Neural progenitor cell (in vitro differentiated cells): ENCODE data around the gene PCGF1. TPM values are rescaled to one million over a fixed set of nuclear protein-coding genes. Genes with fewer than 3 reads are reported as not detected.

Source experiments
- DNase-seq: peaks from one replicate; pipeline ENCODE4 v3.0.0-alpha.2; 2016; ENCODE audit warnings: low spot score
- H2AFZ ChIP-seq: fragments of 200-600 bp; sonication (generic); replicated peaks from 2 replicates; pipeline ENCODE4 v1.6.1; 2016; ENCODE audit warnings: antibody characterized with exemption
- H3F3A ChIP-seq: fragments of 200-600 bp; sonication (generic); 2 replicates; pipeline ENCODE4 v1.6.1; 2016; ENCODE audit warnings: antibody characterized with exemption, low read depth
- H3K27ac ChIP-seq: fragments of 200-600 bp; sonication (generic); 2 replicates; pipeline ENCODE4 v1.5.1; 2016; ENCODE audit warnings: mild to moderate bottlenecking
- H3K27me3 ChIP-seq: fragments of 200-600 bp; sonication (generic); 2 replicates; pipeline ENCODE4 v1.6.1; 2016; ENCODE audit warnings: mild to moderate bottlenecking, moderate library complexity
- H3K36me3 ChIP-seq: fragments of 200-600 bp; sonication (generic); 2 replicates; pipeline ENCODE4 v1.5.1; 2016
- H3K4me1 ChIP-seq: fragments of 200-600 bp; sonication (generic); 2 replicates; pipeline ENCODE4 v1.6.1; 2016; ENCODE audit warnings: mixed run types
- H3K4me2 ChIP-seq: fragments of 200-600 bp; sonication (generic); 2 replicates; pipeline ENCODE4 v1.6.1; 2016
- H3K4me3 ChIP-seq: fragments of 200-600 bp; sonication (generic); 2 replicates; pipeline ENCODE4 v1.5.1; 2016
- H3K79me2 ChIP-seq: fragments of 200-600 bp; sonication (generic); 2 replicates; pipeline ENCODE4 v1.6.1; 2016; ENCODE audit warnings: low read depth
- H3K9ac ChIP-seq: fragments of 200-600 bp; sonication (generic); 2 replicates; pipeline ENCODE4 v1.6.1; 2016
- H3K9me3 ChIP-seq: fragments of 200-600 bp; sonication (generic); 2 replicates; pipeline ENCODE4 v1.5.1; 2016; ENCODE audit warnings: low read depth
- H4K20me1 ChIP-seq: fragments of 200-600 bp; sonication (generic); 2 replicates; pipeline ENCODE4 v1.6.1; 2016; ENCODE audit warnings: low read depth
- H3K27ac Mint-ChIP-seq: 3 replicates; pipeline ENCODE4 v1.8.0; 2021; ENCODE audit warnings: mixed read lengths
- H3K27me3 Mint-ChIP-seq: 2 replicates; pipeline ENCODE4 v1.8.0; 2022; ENCODE audit warnings: low read depth, mild to moderate bottlenecking, inconsistent platforms, moderate library complexity, mixed read lengths; ENCODE audit not compliant: insufficient read depth
- H3K36me3 Mint-ChIP-seq: 3 replicates; pipeline ENCODE4 v1.8.0; 2021; ENCODE audit warnings: mixed read lengths
- H3K4me1 Mint-ChIP-seq: 3 replicates; pipeline ENCODE4 v1.8.0; 2021; ENCODE audit warnings: mixed read lengths
- H3K4me3 Mint-ChIP-seq: 3 replicates; pipeline ENCODE4 v1.8.0; 2021; ENCODE audit warnings: mild to moderate bottlenecking, moderate library complexity, mixed read lengths
- H3K9me3 Mint-ChIP-seq: 3 replicates; pipeline ENCODE4 v1.8.0; 2020; ENCODE audit warnings: mixed read lengths
- CTCF ChIP-seq: fragments of 200-600 bp; sonication (generic); IDR thresholded peaks from 2 replicates; pipeline ENCODE4 v1.5.1; 2017; ENCODE audit warnings: antibody characterized with exemption, mild to moderate bottlenecking
- EZH2 ChIP-seq: fragments of 200-600 bp; sonication (generic); IDR thresholded peaks from 2 replicates; pipeline ENCODE4 v1.6.1; 2017; ENCODE audit warnings: antibody characterized with exemption, mild to moderate bottlenecking, moderate library complexity
- EZH2phosphoT487 ChIP-seq: fragments of 200-600 bp; sonication (generic); IDR thresholded peaks from 2 replicates; pipeline ENCODE4 v1.6.1; 2017; ENCODE audit warnings: antibody characterized with exemption
- total RNA-seq: library from RNA; depleted of rRNA; stranded (reverse); fragments of >200 nt; gene quantifications from 2 replicates; pipeline ENCODE4 v1.2.3, GENCODE V29; 2015; ENCODE audit warnings: low replicate concordance

PCGF1 gene
- total RNA-seq, 1 donor from 2014 or later, result 10.9 TPM

- H3K9me3 ChIP-seq, result no peaks in the 10 kb centered on the region
- H3K27ac ChIP-seq, result no peak overlapping the region
- H3K9me3 Mint-ChIP-seq, result no peaks in the 10 kb centered on the region
- peaks cover 31% of the 10 kb centered on the region for H3F3A ChIP-seq
- H3K36me3 ChIP-seq, result no peaks in the 10 kb centered on the region
- H3K4me2 ChIP-seq, result peak overlapping the region; percentile 88
- peak overlapping the region; percentile 1 for H3K9ac ChIP-seq
- H2AFZ ChIP-seq, result no peak overlapping the region
- peaks cover 11% of the 10 kb centered on the region for H3K79me2 ChIP-seq
- no peak for DNase-seq
- peaks cover 25% of the 10 kb centered on the region for H3K27me3 Mint-ChIP-seq
- H3K4me3 ChIP-seq, result peak overlapping the region; percentile 97
- TF ChIP-seq EZH2, result no peak
- TF ChIP-seq EZH2phosphoT487, result no peak
- TF ChIP-seq CTCF, result no peak
- H3K27ac Mint-ChIP-seq, result no peak overlapping the region
- H3K4me1 ChIP-seq, result peaks cover 12% of the 10 kb centered on the region
- H4K20me1 ChIP-seq, result peaks cover 22% of the 10 kb centered on the region
- H3K4me3 Mint-ChIP-seq, result peak overlapping the region; percentile 95
- H3K27me3 ChIP-seq, result peaks cover 39% of the 10 kb centered on the region
- peaks cover 10% of the 10 kb centered on the region for H3K36me3 Mint-ChIP-seq
- H3K4me1 Mint-ChIP-seq, result peaks cover 6% of the 10 kb centered on the region
Measured at GRCh38 chr2:74555610-74556103, 48.2 kb upstream of the PCGF1 start.

- no peaks in the 10 kb centered on the region for H3K36me3 ChIP-seq
- H2AFZ ChIP-seq, result peak overlapping the region; percentile 92
- H3K27me3 Mint-ChIP-seq, result peaks cover 28% of the 10 kb centered on the region
- peak overlapping the region; percentile 1 for H3K9ac ChIP-seq
- peaks cover 14% of the 10 kb centered on the region for H3K79me2 ChIP-seq
- H3F3A ChIP-seq, result peaks cover 31% of the 10 kb centered on the region
- peak overlapping the region; percentile 97 for H3K4me3 ChIP-seq
- H3K9me3 ChIP-seq, result no peaks in the 10 kb centered on the region
- H3K4me3 Mint-ChIP-seq, result peak overlapping the region; percentile 95
- peak overlapping the region; percentile 88 for H3K4me2 ChIP-seq
- DNase-seq, result peak; percentile 79
- no peak overlapping the region for H3K27ac ChIP-seq
- peaks cover 22% of the 10 kb centered on the region for H4K20me1 ChIP-seq
- peaks cover 42% of the 10 kb centered on the region for H3K27me3 ChIP-seq
- H3K36me3 Mint-ChIP-seq, result peaks cover 15% of the 10 kb centered on the region
- H3K4me1 ChIP-seq, result peaks cover 12% of the 10 kb centered on the region
- H3K4me1 Mint-ChIP-seq, result peaks cover 11% of the 10 kb centered on the region
- TF ChIP-seq CTCF (no peak), EZH2phosphoT487 (peak; percentile 43), EZH2 (peak; percentile 55)
- H3K27ac Mint-ChIP-seq, result no peak overlapping the region
- no peaks in the 10 kb centered on the region for H3K9me3 Mint-ChIP-seq
Measured at GRCh38 chr2:74554820-74555531, 47.5 kb upstream of the PCGF1 start.

GRCh38 chr2:74553892-74554819 is 46.7 kb upstream of the PCGF1 start, which contains the start of the genes DOK1 and LOXL3:
TSS of gene DOK1 (plus strand) at chr2:74554720. CDS start at chr2:74554755, 35 bp downstream.
TSS of gene LOXL3 (minus strand) at chr2:74553942. CDS start at chr2:74552634, 1,308 bp downstream.
- peaks cover 15% of the 10 kb centered on the region for H3K79me2 ChIP-seq
- peak within 1 kb of the TSS; percentile 93 for H3K27ac ChIP-seq
- DNase-seq, result peak; percentile 96
- H3K36me3 Mint-ChIP-seq, result peaks cover 16% of the 10 kb centered on the region
- peak within 1 kb of the TSS; percentile 95 for H3K27ac Mint-ChIP-seq
- H3K9me3 Mint-ChIP-seq, result no peaks in the 10 kb centered on the region
- peaks cover 44% of the 10 kb centered on the region for H3K27me3 ChIP-seq
- peak within 1 kb of the TSS; percentile 39 for H3K9ac ChIP-seq
- peaks cover 33% of the 10 kb centered on the region for H3K27me3 Mint-ChIP-seq
- peak within 1 kb of the TSS; percentile 92 for H2AFZ ChIP-seq
- H3F3A ChIP-seq, result peaks cover 35% of the 10 kb centered on the region
- H4K20me1 ChIP-seq, result peaks cover 22% of the 10 kb centered on the region
- H3K4me3 ChIP-seq, result peak within 1 kb of the TSS; percentile 97
- peak within 1 kb of the TSS; percentile 95 for H3K4me3 Mint-ChIP-seq
- no peak for TF ChIP-seq EZH2phosphoT487
- no peak for TF ChIP-seq EZH2
- TF ChIP-seq CTCF, result no peak
- H3K4me1 ChIP-seq, result peaks cover 14% of the 10 kb centered on the region
- H3K4me1 Mint-ChIP-seq, result peaks cover 15% of the 10 kb centered on the region
- H3K36me3 ChIP-seq, result no peaks in the 10 kb centered on the region
- H3K4me2 ChIP-seq, result peak within 1 kb of the TSS; percentile 88
- H3K9me3 ChIP-seq, result no peaks in the 10 kb centered on the region
